Stimulated activated CD8-positive, alpha-beta memory T cell treated with anti-CD3 and anti-CD28 coated beads, Interleukin-2, amount 100 ng/mL, for 48 hours (primary cell): ENCODE data around the gene CYFIP2.
"Not testable (repeated sequence)": the region's sequence is repeated elsewhere in the genome, so short reads cannot be mapped to it uniquely, and the experiment has no call there.

Experiments used
- DNase-seq, 2 donors: peaks; one replicate each; pipeline ENCODE4 v3.0.0-alpha.2; 2020; ENCODE audit warnings: low read depth in 2 of 2

Gene CYFIP2

GRCh38 chr5:157390133-157390532 lies 124.2 kb downstream of the CYFIP2 start:
- no peak for DNase-seq

- DNase-seq = peak; percentile 51 to 70
Observed at GRCh38 chr5:157390551-157391297, 124.8 kb downstream of the CYFIP2 start.

GRCh38 chr5:157398305-157398704 lies 132.4 kb downstream of the CYFIP2 start:
- DNase-seq = no peak

- no peak for DNase-seq
Observed at GRCh38 chr5:157400741-157401495, 135.0 kb downstream of the CYFIP2 start.

GRCh38 chr5:157415838-157416237 lies 149.9 kb downstream of the CYFIP2 start:
- DNase-seq = no peak

- DNase-seq = not testable (repeated sequence)
Observed at GRCh38 chr5:157419521-157419920, 153.6 kb downstream of the CYFIP2 start.

- not testable (repeated sequence) for DNase-seq
Observed at GRCh38 chr5:157429920-157430319, 164.0 kb downstream of the CYFIP2 start.

- no peak for DNase-seq
Observed at GRCh38 chr5:157431544-157432200, 165.7 kb downstream of the CYFIP2 start.

- DNase-seq = no peak
Observed at GRCh38 chr5:157434096-157434495, 168.2 kb downstream of the CYFIP2 start.

- no peak for DNase-seq
Observed at GRCh38 chr5:157443041-157443549, 177.2 kb downstream of the CYFIP2 start.

GRCh38 chr5:157444224-157444623 lies 178.3 kb downstream of the CYFIP2 start:
- DNase-seq = no peak
